ENCODE measurements around the gene DNM1.

The DNM1 gene

DNA sequence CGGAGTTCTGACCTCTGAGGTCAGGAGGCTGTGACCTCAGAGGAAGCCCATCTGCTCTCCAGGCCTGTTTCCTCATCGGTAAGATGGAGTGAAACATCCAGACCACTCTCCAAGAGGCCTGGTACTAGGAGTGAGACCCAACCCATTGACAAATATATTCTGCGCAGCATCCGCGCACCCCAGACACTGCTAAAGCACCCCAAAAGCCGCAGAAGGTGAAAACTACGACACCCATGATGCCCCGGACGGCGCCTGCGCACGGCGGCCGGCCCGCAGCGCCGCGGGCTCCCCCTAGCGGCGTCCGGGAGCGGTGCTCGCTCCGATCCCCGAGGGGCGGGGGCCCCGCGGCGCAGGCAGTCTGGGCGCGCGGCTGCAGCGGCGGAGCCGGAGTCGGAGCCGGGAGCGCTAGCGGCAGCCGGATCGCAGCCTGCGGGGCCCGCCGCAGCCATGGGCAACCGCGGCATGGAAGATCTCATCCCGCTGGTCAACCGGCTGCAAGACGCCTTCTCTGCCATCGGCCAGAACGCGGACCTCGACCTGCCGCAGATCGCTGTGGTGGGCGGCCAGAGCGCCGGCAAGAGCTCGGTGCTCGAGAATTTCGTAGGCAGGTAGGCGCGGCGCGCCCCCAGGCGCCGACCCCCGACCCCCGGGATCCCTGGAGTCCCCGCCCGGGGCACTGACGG, at the start of gene DNM1:
TSS of gene DNM1 (plus strand) at position 356 of the 683 bp plus-strand sequence. CDS start at position 448, 92 bp downstream.
- DNase-seq (ENCODE audit: low read depth), result peak; percentile 57

DNA sequence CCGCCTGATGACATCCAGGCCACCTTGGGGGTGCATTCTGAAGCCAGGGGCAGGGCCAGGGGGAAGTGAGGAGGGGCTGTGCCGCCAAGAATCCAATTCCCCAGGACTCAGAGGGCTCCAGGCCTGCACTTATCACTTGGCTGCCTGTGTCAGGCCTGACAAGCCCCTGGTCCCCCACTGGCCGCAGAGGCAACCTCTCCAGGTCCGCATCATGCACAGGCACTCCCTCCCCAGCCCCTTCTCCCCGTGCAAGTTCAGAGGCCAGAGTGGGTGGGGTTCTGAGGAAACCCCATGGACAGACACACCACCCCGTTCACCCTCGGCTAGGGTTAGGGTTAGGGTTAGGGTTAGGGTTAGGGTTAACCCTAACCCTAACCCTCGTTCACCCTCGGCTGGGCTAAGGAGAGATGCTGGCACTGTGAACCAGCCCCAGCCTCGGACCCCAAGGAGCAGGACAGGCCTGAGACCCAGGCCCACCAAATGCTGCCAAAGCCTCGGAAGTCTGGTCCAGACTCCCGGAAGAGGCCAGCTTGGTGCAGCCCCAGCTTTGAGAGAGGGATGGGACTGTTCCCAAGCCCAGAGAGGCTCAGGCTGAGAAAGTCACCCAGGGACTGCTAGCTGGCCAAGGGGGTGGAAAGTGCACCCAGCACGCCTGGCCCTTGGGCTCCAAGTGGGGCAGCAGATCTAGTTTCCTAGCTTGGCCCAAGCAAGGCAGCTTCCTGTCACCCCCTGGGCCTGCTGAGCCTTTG, 49.1 kb upstream of the DNM1 start:
- no peak for DNase-seq (ENCODE audit: low read depth)

DNA sequence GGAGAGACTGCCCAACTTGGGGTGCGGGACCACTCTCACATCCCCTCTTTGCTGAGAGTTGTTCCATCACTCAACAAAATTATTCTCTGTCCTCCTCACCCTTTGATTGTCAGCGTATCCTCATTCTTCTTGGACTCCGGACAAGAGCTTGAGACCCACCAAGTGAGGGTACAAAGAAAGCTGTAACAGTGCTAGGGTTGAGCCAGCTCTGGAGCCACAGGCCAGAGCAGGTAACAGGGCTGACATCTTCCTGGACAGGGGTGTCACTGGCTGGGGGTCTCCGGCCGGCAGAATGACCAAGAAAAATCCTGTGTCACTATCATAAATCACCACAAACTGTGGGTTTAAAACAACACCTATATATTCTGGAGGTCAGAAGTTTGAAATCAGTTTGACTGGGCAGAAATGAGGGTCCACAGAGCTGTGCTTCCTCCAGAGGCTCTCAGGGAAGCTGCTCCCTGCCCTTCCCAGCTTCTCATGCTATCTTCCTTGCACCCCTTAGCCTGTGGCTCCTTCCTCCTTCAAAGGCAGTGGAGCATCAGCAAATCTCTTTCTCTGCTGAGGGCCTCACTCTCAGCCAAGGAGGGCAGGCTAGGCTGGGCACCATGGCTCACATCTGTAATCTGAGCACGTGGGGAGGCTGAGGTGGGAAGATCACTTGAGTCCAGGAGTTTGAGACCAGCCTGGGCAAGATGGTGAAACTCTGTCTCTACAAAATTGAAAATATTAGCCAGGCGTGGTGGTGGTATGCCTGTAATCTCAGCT, 47.3 kb upstream of the DNM1 start:
- DNase-seq (ENCODE audit: low read depth), result no peak

DNA sequence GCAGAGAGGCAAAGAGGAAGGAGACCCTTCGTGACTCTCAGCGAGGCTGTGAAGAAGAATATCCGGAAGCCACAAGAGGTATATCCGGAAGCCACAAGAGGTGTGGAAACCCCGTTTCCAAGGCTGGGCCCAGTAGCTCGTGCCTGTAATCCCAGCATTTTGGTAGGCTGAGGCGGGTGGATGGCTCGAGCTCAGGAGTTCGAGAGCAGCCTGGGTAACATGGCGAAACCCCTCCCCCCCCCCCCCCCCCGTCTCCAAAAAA, 43.7 kb upstream of the DNM1 start:
- peak; percentile 16 for DNase-seq (ENCODE audit: low read depth)

- DNase-seq (ENCODE audit: low read depth), result peak; percentile 86
These were observed 43.2 kb upstream of the DNM1 start, which contains the start of gene BBLN for GRCh38 chr9:128159784-128160602. TSS of gene BBLN (plus strand) at chr9:128160265. CDS start at chr9:128160408, 143 bp downstream.

GRCh38 chr9:128160603-128160987, 42.6 kb upstream of the DNM1 start:
- peak; percentile 55 for DNase-seq (ENCODE audit: low read depth)

- DNase-seq (ENCODE audit: low read depth), result no peak
These were observed 41.8 kb upstream of the DNM1 start for GRCh38 chr9:128161215-128161902.

GRCh38 chr9:128162215-128163026, 40.8 kb upstream of the DNM1 start:
- no peak for DNase-seq (ENCODE audit: low read depth)

GRCh38 chr9:128163027-128163515, 40.1 kb upstream of the DNM1 start:
- no peak for DNase-seq (ENCODE audit: low read depth)

DNA sequence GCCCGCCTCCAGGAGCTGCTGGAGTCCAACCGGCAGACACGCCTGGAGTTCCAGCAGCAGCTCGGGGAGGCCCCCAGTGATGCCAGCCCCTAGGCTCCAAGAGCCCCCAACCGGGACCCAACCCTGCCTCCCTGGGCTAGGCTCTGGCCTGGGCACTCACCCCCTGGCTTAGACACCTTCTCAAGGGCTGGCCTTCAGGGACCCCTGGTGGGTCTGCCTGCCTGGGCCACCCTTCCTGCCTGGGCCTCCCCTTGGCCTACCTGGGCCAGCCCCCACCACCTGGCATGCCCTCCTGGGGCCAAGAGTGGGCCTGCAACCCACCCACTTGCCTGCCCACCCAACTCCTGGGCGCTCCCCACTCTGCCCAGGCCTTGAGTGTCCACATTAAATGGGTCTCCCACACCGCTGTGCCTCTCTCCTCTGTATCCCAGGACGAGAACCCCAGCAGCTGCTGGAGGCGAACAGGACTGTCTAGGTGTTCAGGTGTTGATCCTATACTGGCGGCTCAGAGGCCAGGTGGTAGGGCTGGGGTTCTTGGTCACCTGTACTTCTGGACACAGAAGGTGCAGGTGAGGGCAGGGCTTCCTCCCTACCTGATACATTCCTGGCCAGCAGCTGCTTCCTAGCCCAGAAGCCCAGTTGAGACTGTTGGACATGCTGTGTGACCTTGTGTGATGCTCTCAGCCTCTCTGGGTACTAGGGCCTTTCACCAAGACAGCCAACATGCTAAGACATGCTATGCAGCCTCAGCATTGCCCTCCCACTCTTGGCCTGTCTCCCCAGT, 39.5 kb upstream of the DNM1 start:
- no peak for DNase-seq (ENCODE audit: low read depth)

- DNase-seq (ENCODE audit: low read depth), result no peak
These were observed 38.8 kb upstream of the DNM1 start for GRCh38 chr9:128164307-128164885.

- no peak for DNase-seq (ENCODE audit: low read depth)
These were observed 37.0 kb upstream of the DNM1 start for GRCh38 chr9:128166169-128166568.

GRCh38 chr9:128167209-128167608, 36.0 kb upstream of the DNM1 start:
- DNase-seq (ENCODE audit: low read depth), result no peak

DNA sequence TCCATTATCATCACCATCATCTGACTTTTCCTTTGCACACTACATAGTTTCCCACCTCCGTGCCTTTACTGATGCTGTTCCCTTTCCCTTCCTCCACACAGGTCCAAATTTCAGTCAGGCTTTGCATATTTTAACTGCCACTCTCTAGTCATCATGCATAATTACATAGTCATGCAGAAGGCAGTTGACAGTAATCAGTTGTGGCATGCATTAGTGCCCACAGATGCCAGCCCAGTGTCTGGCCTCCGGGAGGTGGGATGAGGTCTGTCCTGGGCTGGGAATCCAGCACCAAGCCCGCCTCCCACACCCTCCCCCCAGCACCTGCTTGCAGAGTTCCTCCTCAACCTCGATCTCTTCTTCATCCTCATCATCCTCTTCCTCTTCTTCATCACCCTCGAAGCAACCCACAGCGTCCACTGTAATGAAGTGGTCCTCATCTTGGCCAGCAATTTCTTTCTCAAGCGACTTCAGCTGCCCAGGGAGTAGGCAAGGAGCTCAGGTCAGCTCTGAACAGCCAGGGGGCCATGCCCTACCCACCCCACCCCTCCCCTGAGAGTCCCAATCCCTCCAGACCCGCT, 34.4 kb upstream of the DNM1 start:
- DNase-seq (ENCODE audit: low read depth), result no peak

GRCh38 chr9:128169492-128169891, 33.7 kb upstream of the DNM1 start:
- DNase-seq (ENCODE audit: low read depth), result no peak

GRCh38 chr9:128169925-128170324, 33.3 kb upstream of the DNM1 start:
- no peak for DNase-seq (ENCODE audit: low read depth)

DNA sequence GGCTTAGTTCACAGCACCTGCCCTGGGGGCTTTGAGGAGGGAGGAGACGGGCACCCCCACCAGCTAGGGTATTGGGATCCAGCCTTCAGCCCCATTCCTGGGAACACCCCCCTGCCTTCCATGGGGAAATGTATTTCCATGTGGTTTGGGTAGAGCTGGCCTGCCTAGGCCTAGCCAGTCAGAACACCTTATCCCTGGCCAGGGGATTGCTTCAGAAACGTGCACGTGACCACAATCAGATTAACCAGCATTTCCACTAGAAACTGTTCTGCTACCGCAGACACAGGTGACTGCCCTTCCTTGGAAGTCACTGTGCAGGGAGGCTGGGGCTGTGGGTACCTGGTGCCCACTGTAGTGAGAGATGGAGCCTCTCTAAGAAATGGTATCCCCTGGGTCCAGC, 29.1 kb upstream of the DNM1 start:
- no peak for DNase-seq (ENCODE audit: low read depth)

DNA sequence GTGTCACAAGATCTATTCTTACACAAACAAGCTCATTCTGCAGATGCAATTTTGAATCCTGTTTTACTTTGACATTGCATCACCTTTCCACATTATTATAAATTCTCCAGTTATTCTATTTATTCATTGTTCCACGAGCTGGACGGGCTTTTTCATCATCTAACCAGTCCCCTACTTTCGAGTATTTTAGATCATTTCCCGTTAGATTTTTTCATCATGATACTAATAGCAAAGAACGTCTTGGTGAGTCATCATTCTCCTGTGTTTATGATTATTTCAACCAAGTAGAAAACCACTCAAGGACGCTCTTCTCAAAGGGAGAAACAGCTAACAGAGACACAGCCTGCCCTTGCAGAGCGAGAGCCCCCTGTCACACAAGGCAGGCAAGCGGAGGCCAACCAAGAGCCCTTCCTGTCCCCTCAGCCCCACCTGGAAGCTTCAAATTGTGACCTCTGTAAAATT, 28.0 kb upstream of the DNM1 start:
- no peak for DNase-seq (ENCODE audit: low read depth)

GRCh38 chr9:128175726-128176125, 27.5 kb upstream of the DNM1 start:
- DNase-seq (ENCODE audit: low read depth), result no peak

Data from stimulated activated CD8-positive, alpha-beta memory T cell treated with anti-CD3 and anti-CD28 coated beads, Interleukin-12 subunit alpha, Interleukin-12 subunit beta, amount 100 ng/mL, for 4 hours (primary cell).